IPS-18a (cell line): ENCODE measurements around the gene UBN1.

ENCODE experiments used
- H3K27ac ChIP-seq: one replicate; pipeline ENCODE4 v1.5.1; 2013; ENCODE audit warnings: low read length
- H3K27me3 ChIP-seq: one replicate; pipeline ENCODE4 v1.6.1; 2013; ENCODE audit warnings: mild to moderate bottlenecking, low read length; ENCODE audit not compliant: control insufficient read depth, insufficient read depth
- H3K36me3 ChIP-seq: one replicate; pipeline ENCODE4 v1.6.1; 2013; ENCODE audit warnings: low read depth, low read length; ENCODE audit not compliant: control insufficient read depth
- H3K4me1 ChIP-seq: one replicate; pipeline ENCODE4 v1.6.1; 2013; ENCODE audit warnings: low read depth, low read length; ENCODE audit not compliant: control insufficient read depth
- H3K4me3 ChIP-seq: one replicate; pipeline ENCODE4 v1.5.1; 2013; ENCODE audit warnings: low read length
- H3K9ac ChIP-seq: one replicate; pipeline ENCODE4 v1.6.1; 2013; ENCODE audit warnings: mild to moderate bottlenecking, low read length, moderate library complexity
- H3K9me3 ChIP-seq: one replicate; pipeline ENCODE4 v1.6.1; 2013; ENCODE audit warnings: low read depth, low read length; ENCODE audit not compliant: control insufficient read depth

Gene UBN1

DNA sequence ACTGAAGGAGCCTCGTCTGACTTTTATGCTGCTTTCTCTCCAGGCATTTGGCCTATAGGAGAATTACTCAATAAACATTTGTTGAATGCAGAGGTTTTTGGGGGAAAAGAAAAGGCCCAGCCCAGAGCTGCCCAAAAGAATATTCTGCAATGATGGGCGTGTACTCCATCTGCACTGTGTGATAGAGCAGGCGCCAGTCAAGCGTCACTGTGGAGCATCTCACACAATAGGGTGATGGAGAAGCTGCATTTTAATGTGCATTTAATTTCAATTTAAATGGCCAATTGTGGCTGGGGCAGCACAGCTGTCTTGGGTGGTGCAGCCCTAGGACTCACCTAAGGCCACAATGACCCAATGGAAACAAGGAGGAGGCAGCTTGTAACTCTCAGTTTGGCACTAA, 20.8 kb upstream of the UBN1 start:
- no peaks in the 10 kb centered on the region for H3K27me3 ChIP-seq
- no peak overlapping the region for H3K9ac ChIP-seq
- H3K9me3 ChIP-seq, result no peaks in the 10 kb centered on the region
- H3K4me1 ChIP-seq, result no peaks in the 10 kb centered on the region
- H3K36me3 ChIP-seq, result peaks cover 73% of the 10 kb centered on the region
- H3K4me3 ChIP-seq, result no peak overlapping the region
- H3K27ac ChIP-seq, result no peak overlapping the region

- Histone ChIP-seq H3K4me3 (no peak overlapping the region), H3K36me3 (peaks cover 73% of the 10 kb centered on the region), H3K4me1 (no peaks in the 10 kb centered on the region), H3K9me3 (no peaks in the 10 kb centered on the region), H3K27me3 (no peaks in the 10 kb centered on the region), H3K9ac (no peak overlapping the region), H3K27ac (no peak overlapping the region)
Observed at GRCh38 chr16:4826980-4827379, 20.3 kb upstream of the UBN1 start.

- Histone ChIP-seq H3K4me3 (no peak overlapping the region), H3K9ac (no peak overlapping the region), H3K27me3 (no peaks in the 10 kb centered on the region), H3K36me3 (peaks cover 76% of the 10 kb centered on the region), H3K9me3 (no peaks in the 10 kb centered on the region), H3K4me1 (no peaks in the 10 kb centered on the region), H3K27ac (no peak overlapping the region)
Observed at GRCh38 chr16:4828567-4829321, 18.5 kb upstream of the UBN1 start.

DNA sequence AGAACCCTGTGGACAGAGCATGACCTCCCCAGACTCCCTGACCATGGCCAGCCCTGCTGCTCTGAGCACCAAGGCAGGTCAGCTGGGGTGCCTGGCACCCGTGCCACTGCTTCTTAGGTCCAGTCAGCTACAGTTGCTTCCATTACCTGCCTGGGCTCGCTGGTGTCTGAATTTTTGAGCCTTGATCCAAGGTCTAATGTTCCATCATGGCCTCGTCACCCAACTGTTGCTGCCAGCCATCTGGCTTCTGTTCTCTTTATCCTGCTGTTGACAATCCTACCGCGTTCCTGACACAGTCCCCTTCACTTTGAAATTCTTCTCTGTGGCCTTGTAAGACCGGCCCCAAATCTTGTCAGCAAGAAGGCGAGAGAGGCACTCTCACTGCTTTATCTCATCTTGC, 16.9 kb upstream of the UBN1 start:
- H3K9ac ChIP-seq, result no peak overlapping the region
- peaks cover 74% of the 10 kb centered on the region for H3K36me3 ChIP-seq
- no peak overlapping the region for H3K27ac ChIP-seq
- H3K4me3 ChIP-seq, result no peak overlapping the region
- no peaks in the 10 kb centered on the region for H3K4me1 ChIP-seq
- no peaks in the 10 kb centered on the region for H3K9me3 ChIP-seq
- no peaks in the 10 kb centered on the region for H3K27me3 ChIP-seq

GRCh38 chr16:4831616-4832015, 15.7 kb upstream of the UBN1 start:
- H3K9me3 ChIP-seq, result no peaks in the 10 kb centered on the region
- H3K36me3 ChIP-seq, result peaks cover 72% of the 10 kb centered on the region

GRCh38 chr16:4832698-4833343, 14.5 kb upstream of the UBN1 start:
- Histone ChIP-seq H3K27me3 (no peaks in the 10 kb centered on the region), H3K9ac (no peak overlapping the region), H3K4me3 (no peak overlapping the region), H3K36me3 (peaks cover 70% of the 10 kb centered on the region), H3K27ac (no peak overlapping the region), H3K4me1 (no peaks in the 10 kb centered on the region), H3K9me3 (no peaks in the 10 kb centered on the region)

More at GRCh38 chr16:4831616-4832015, 15.7 kb upstream of the UBN1 start:
- no peaks in the 10 kb centered on the region for H3K27me3 ChIP-seq
- H3K4me3 ChIP-seq, result no peak overlapping the region
- H3K27ac ChIP-seq, result no peak overlapping the region
- no peak overlapping the region for H3K9ac ChIP-seq
- no peaks in the 10 kb centered on the region for H3K4me1 ChIP-seq

DNA sequence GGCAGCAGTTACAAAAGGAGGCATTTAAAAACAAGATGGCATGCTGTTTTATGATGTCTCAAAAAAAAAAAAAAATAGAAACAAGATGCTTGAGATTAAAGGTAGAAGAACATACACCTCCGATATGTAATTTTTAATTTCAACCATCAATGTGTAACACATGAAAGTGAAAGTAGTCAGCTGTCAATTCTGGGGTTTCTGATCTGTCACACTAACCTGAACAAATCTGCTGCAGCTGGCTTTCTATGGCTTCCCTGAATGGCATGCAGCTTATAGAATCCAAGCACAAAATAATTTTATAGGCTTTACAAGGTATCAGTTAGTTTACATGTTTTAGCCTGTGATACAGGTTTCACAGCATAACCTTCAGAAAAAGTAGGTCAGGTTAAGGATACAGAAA, 13.7 kb upstream of the UBN1 start:
- Histone ChIP-seq H3K36me3 (peaks cover 66% of the 10 kb centered on the region), H3K9me3 (no peaks in the 10 kb centered on the region), H3K27me3 (no peaks in the 10 kb centered on the region), H3K4me3 (no peak overlapping the region), H3K9ac (no peak overlapping the region), H3K4me1 (no peaks in the 10 kb centered on the region), H3K27ac (no peak overlapping the region)

DNA sequence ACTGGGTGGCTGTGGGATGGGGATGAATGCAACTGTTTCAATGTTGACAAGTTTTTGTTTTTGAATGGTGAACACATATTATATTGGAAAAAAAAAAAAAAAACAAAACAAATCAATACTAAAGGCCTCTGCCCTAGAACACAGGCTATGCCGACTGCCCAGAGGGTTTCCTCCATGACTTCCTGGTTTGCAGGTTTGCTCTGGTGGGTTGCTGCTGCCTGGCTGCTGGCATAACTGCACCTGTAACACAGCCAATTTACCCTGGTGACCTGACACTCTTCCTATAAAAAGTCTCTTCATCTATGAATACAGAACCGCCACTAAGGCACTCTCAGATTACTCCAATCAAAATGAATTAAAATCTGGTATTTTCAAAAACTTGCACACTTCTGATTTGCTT, 10.6 kb upstream of the UBN1 start:
- no peaks in the 10 kb centered on the region for H3K9me3 ChIP-seq
- no peak overlapping the region for H3K9ac ChIP-seq
- H3K27me3 ChIP-seq, result no peaks in the 10 kb centered on the region
- H3K27ac ChIP-seq, result no peak overlapping the region
- H3K4me1 ChIP-seq, result no peaks in the 10 kb centered on the region
- H3K36me3 ChIP-seq, result peaks cover 69% of the 10 kb centered on the region
- no peak overlapping the region for H3K4me3 ChIP-seq

- Histone ChIP-seq H3K4me3 (no peak overlapping the region), H3K9ac (no peak overlapping the region), H3K27ac (no peak overlapping the region), H3K27me3 (no peaks in the 10 kb centered on the region), H3K9me3 (no peaks in the 10 kb centered on the region), H3K36me3 (peaks cover 67% of the 10 kb centered on the region), H3K4me1 (no peaks in the 10 kb centered on the region)
Observed at GRCh38 chr16:4837733-4838501, 9.4 kb upstream of the UBN1 start.

- no peaks in the 10 kb centered on the region for H3K27me3 ChIP-seq
- no peaks in the 10 kb centered on the region for H3K4me1 ChIP-seq
- no peaks in the 10 kb centered on the region for H3K9me3 ChIP-seq
- no peak overlapping the region for H3K4me3 ChIP-seq
- H3K36me3 ChIP-seq, result peaks cover 69% of the 10 kb centered on the region
- no peak overlapping the region for H3K9ac ChIP-seq
- no peak overlapping the region for H3K27ac ChIP-seq
Observed at GRCh38 chr16:4839942-4840341, 7.3 kb upstream of the UBN1 start.

DNA sequence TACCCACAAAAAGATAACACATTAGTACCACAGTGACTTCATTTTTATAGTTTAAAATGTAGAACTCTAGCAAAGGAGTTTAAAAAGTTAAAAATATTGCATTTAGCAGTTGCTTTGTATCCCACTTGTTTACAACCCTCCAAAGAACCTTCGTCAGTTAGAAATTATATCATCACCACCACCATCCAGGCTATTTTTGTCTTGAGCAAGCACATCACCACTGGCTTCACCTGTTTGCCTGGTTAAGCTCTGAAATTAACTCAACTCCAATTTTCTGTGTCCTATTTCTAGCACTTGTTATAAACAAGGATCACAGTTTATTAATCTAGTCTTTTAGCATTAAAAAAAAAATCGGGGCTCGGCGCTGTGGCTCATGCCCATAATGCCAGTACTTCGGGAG, 6.3 kb upstream of the UBN1 start:
- H3K36me3 ChIP-seq, result peaks cover 72% of the 10 kb centered on the region
- H3K9ac ChIP-seq, result no peak overlapping the region
- no peaks in the 10 kb centered on the region for H3K9me3 ChIP-seq

More for the DNA sequence above, 6.3 kb upstream of the UBN1 start:
- Histone ChIP-seq H3K4me3 (no peak overlapping the region), H3K27ac (no peak overlapping the region), H3K4me1 (peaks cover 2% of the 10 kb centered on the region), H3K27me3 (no peaks in the 10 kb centered on the region)
